Stimulated activated CD4-positive, alpha-beta T cell treated with anti-CD3 and anti-CD28 coated beads, TNF-alpha, amount 100 ng/mL, for 1 hour (primary cell): Measurements from ENCODE around the gene GRIA1.

ENCODE experiments used
- DNase-seq, 3 donors: peaks; one replicate each; pipeline ENCODE4 v3.0.0-alpha.2; 2020; ENCODE audit warnings: low read depth in 3 of 3, low spot score in 1 of 3

GRIA1 gene

GRCh38 chr5:153544706-153545105 is 54.2 kb downstream of the GRIA1 start:
- DNase-seq = no peak

- DNase-seq = no peak
These were observed 56.1 kb downstream of the GRIA1 start for GRCh38 chr5:153546566-153546965.

- no peak for DNase-seq
These were observed 61.1 kb downstream of the GRIA1 start for GRCh38 chr5:153551537-153552079.

GRCh38 chr5:153552886-153553285 is 62.4 kb downstream of the GRIA1 start:
- DNase-seq = no peak

- DNase-seq = no peak
These were observed 65.1 kb downstream of the GRIA1 start for GRCh38 chr5:153555420-153556114.

DNA sequence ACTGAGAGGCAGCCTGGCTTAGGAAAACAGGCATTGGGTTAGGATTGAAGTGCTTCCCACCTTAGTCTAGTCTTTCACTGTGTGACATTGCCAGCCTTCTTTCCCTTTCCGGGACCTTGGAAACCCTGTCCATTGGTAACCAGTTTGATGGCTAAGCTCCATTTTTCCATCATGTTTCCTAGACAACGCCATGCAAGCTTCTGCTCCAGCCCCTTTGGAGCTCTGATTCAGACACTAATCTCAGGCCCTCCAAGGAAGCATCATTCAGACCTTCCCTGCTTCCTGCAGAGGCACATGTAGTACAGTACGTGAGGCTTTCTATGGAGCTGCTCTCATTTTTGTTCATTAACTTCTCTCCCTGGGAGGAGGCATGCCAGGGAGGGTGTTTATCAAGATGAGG is 68.5 kb downstream of the GRIA1 start:
- DNase-seq = no peak

GRCh38 chr5:153559926-153560325 is 69.5 kb downstream of the GRIA1 start:
- DNase-seq = no peak

DNA sequence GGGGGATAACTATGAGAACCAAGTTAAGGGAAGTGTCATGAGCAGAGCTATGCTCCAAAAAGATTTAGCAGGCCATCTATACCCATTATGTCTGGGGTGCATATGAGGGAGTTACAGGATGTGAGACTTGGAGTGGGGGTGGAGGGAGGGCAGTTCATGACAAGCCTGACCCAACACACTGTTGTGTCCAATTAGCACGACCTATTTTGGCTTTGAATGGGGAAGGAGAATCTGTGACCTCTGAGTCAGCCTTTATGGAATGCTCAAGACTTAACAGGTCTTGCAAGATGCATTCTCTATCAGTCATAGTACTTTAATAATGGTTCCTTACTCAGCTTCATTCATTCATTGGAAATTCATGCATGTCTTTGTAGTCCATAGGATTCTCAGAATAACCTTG is 71.7 kb downstream of the GRIA1 start:
- no peak for DNase-seq

GRCh38 chr5:153565822-153566221 is 75.4 kb downstream of the GRIA1 start:
- DNase-seq = no peak

DNA sequence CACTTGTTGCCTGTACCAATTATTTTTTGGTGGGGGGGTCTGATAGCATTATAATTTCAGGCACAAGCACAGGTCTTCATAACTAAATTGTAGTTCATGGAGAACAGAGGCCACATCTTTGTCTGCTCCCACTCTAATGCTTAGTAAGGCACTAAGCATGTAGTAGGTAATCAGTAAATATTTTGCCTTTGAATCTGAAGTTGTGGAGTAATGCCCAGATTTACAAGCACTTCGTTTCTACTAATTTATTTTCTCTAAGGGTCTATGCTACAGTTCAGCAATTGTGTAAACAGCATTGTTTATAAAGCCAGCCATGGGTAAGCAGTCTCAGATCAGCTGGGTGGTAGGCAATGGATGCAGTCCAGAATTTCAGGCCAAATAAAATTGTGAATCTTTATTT is 78.6 kb downstream of the GRIA1 start:
- DNase-seq = no peak

- DNase-seq = no peak
These were observed 80.7 kb downstream of the GRIA1 start for GRCh38 chr5:153571162-153571561.

GRCh38 chr5:153572411-153573145 is 82.1 kb downstream of the GRIA1 start:
- DNase-seq = no peak

- no peak for DNase-seq
These were observed 83.0 kb downstream of the GRIA1 start for GRCh38 chr5:153573326-153574033.

DNA sequence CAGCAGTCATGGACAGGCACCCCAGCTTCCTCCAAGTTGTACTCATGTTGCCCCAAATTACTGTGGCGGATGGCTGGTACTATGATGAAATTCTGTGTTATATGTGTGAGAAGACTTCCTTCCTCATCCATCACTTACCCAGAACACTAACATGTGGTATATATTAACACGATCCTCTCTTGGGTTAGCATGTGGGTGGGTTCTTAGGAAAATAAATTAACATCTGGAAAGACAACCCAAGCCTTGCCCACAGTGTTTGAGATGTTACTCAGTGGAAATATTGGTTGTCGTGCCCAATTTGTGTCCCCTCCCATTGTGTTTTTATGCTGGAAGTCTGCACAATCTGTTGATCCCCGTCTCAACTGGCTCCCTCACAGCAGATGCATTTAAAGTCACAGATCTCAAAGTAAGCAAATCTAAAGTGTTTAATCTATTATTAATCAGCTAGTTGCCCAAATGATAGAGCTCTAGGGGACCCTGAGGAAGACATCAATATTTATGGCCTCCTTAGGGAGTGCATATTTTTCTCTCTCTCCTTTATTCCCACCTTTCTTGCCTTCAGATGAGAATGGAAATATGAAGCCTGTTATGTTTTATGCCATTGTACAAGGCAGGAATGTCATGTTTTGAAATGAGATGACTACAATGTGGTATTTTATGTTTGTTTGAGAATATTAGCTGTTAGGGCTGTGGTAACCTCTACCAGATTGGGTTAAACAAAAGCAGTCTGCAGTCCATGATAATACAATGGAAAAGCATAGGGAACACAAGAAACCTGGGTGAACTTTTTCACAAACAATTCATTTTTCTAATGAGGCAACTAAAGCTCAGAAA is 93.9 kb downstream of the GRIA1 start:
- DNase-seq = no peak

DNA sequence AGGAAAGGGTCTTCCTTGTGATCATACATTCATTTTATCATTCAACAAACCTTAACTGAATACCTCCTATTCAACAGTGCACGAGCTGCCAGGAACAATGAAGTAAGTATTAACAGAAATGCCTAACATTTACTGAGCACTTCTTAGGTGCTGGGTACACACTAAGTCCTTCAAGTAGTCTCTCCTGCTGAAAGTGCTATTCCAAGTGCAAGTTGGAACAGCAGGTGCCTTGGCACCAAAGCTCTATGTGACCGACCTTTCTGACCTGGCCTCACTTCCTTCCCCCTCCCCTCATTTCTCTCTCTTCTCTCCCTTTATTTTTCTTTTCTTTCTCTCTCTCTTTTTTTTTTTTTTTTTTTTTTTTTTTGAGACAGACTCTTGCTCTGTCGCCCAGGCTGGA is 94.5 kb downstream of the GRIA1 start:
- no peak for DNase-seq

DNA sequence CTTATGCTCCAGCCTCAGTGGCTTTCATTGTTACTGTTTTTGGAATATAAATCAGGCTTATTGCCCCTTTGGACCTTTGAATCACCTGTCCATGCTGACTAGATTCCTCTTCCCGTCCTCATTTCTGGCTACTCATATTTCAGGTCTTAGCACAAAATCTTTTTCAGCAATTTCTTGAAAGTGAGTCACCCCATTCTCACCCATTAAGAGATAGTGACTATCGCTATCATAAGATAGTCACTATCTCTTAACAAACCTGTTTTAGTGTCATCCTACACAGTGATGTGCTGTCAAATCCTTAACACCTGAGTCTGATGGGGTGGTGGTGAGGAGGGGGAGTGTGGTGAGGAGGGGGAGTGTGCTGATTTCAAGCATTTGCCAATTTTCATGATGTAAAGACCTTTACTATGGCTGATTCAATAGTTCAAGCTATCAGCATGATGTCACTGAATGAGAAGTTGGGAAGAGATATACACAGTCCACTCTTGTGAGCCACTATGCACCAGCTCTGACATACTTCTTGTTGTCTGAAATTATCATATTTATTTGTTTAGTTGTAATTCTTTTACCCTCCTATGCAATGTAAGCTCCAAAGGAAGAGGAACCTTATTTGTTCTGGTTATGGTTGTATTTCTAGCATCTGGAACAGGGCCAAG is 95.3 kb downstream of the GRIA1 start:
- DNase-seq = no peak

DNA sequence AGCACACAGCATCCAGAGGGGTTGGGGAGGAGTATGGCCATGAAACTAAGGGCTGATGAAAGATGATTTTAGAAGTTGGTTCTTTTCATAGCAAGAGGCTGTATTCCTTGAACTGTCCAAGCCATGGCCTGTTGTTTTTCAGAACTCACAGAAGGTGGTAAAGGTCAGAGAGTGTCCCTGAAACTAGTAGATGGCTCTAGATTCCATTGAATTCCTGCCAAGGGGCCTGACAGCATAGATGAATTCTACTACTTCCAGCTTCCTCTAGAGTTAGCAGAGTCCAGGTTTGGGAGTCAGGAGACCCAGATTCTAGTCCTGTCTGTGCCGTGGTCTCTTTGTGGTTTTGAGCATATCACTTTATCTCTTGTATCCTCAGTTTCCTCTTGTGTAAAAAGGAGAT is 101.6 kb downstream of the GRIA1 start:
- no peak for DNase-seq

- no peak for DNase-seq
These were observed 104.3 kb downstream of the GRIA1 start for GRCh38 chr5:153594785-153595184.

GRCh38 chr5:153598099-153598498 is 107.6 kb downstream of the GRIA1 start:
- DNase-seq = no peak

- no peak for DNase-seq
These were observed 110.9 kb downstream of the GRIA1 start for GRCh38 chr5:153601377-153601776.

- DNase-seq = no peak
These were observed 114.9 kb downstream of the GRIA1 start for GRCh38 chr5:153605386-153605785.
